Colonic mucosa (tissue), 4 donors: ENCODE data around the gene TUSC2. TPM values are rescaled to one million over a fixed set of nuclear protein-coding genes. Genes with fewer than 3 reads are reported as not detected.

Experiments
- DNase-seq: peaks from one replicate; pipeline ENCODE4 v3.0.0-alpha.2; 2020
- H3K27ac ChIP-seq: fragments of 200-600 bp; one replicate; pipeline ENCODE4 v1.8.0; 2021
- H3K27me3 ChIP-seq: fragments of 200-600 bp; one replicate; pipeline ENCODE4 v1.8.0; 2021
- H3K36me3 ChIP-seq: fragments of 200-600 bp; one replicate; pipeline ENCODE4 v1.8.0; 2021
- H3K4me1 ChIP-seq: fragments of 200-600 bp; one replicate; pipeline ENCODE4 v1.8.0; 2021; ENCODE audit warnings: mild to moderate bottlenecking
- H3K4me3 ChIP-seq: fragments of 200-600 bp; one replicate; pipeline ENCODE4 v1.8.0; 2021
- H3K9ac ChIP-seq, 2 donors: one replicate each; pipeline ENCODE4 v1.7.0; 2013; ENCODE audit warnings: control low read depth in 2 of 2, low read depth in 2 of 2, low read length in 2 of 2
- H3K9me3 ChIP-seq: fragments of 200-600 bp; one replicate; pipeline ENCODE4 v1.8.0; 2021
- CTCF ChIP-seq: fragments of 200-600 bp; IDR thresholded peaks from one replicate; pipeline ENCODE4 v1.8.0; 2022; ENCODE audit warnings: antibody characterized with exemption, mild to moderate bottlenecking
- intact Hi-C: fragments of 100-400 bp; cut with DNase I; formaldehyde crosslinking; loops from one replicate; pipeline ENCODE4 v1.14.1; 2022
- total RNA-seq, 2 donors: library from RNA; stranded (reverse); fragmentation: NEBNext Ultra II Directional in 1 of 2; extraction: Animal tissue kit (Norgen Biotek cat#: 25700) in 1 of 2; gene quantifications; one replicate each; pipeline ENCODE4 v1.2.1, GENCODE V29; 2021
- donor health status: healthy.
- donor health status: DM: no; HTN: no; CAD: no.
- donor health status: DM: no; HTN: no; CAD: no.

The TUSC2 gene
- total RNA-seq, 2 donors from 2014 or later = 26.1 to 39.5 TPM

DNA sequence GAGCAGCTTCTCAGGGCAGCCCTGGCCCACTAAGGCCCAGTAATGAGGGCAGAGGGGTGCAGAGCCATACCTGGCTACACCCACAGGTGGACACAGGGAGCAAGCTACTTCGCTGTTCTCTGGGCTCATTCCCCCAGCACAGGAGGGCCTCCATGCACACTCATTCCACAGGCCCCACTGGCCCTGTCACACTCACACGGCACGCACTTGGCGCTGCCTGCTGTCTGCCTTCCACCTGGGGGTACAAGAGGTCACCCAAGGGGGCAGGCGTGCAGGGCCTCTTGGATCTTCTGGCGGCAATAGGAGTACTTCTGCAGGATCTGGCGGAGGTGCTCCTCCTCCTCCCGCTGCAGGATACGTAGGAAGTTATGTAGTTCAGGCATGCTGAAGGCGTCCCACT lies 2.3 kb upstream of the TUSC2 start:
- Histone ChIP-seq H3K36me3 (peaks cover 20% of the 10 kb centered on the region), H3K9me3 (no peaks in the 10 kb centered on the region), H3K27ac (no peak overlapping the region), H3K27me3 (no peaks in the 10 kb centered on the region), H3K4me1 (peaks cover 19% of the 10 kb centered on the region), H3K4me3 (no peak overlapping the region), H3K9ac (no peak overlapping the region)
- intact Hi-C loops = no loop called here
- TF ChIP-seq CTCF = no peak
- no peak for DNase-seq

- no peak for DNase-seq
- Histone ChIP-seq H3K4me3 (peak overlapping the region; percentile 97), H3K9me3 (no peaks in the 10 kb centered on the region), H3K9ac (peak overlapping the region; percentile 90 to 94), H3K27ac (no peak overlapping the region), H3K27me3 (no peaks in the 10 kb centered on the region), H3K36me3 (peaks cover 20% of the 10 kb centered on the region), H3K4me1 (peaks cover 19% of the 10 kb centered on the region)
- intact Hi-C loops = loop anchor here (10.0 kb wide), 1 partner anchor 52 kb away; the partner anchor contains the start of gene LSMEM2
- TF ChIP-seq CTCF = no peak
Observed at GRCh38 chr3:50327129-50327528, 894 bp downstream of the TUSC2 start.

DNA sequence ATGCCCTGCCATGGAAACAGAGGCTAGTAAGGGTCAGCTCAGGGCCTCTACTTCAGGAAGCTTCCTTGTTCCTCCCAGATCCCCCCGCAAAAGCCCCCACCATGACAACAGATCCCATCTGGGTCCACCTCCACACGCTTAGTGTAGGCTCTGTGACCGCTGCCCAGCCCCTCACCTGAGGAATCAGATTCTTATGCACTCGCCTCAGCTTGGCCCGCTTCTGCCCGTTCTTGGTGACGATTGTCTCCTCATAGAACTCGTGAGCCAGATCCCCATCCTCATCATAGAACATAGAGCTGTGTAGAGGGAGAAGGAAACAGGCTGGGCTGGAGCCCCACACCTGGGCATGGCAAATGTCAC lies 1.9 kb downstream of the TUSC2 start:
- Histone ChIP-seq H3K9ac (peak overlapping the region in 1 of 2 donors; percentile 26), H3K4me3 (no peak overlapping the region), H3K36me3 (peaks cover 14% of the 10 kb centered on the region), H3K4me1 (peaks cover 23% of the 10 kb centered on the region), H3K27me3 (no peaks in the 10 kb centered on the region), H3K27ac (no peak overlapping the region), H3K9me3 (no peaks in the 10 kb centered on the region)
- TF ChIP-seq CTCF = no peak
- intact Hi-C loops = loop anchor here (10.0 kb wide), 1 partner anchor 51 kb away; the partner anchor contains the start of gene LSMEM2
- no peak for DNase-seq

- Histone ChIP-seq H3K27me3 (no peaks in the 10 kb centered on the region), H3K9ac (peak overlapping the region in 1 of 2 donors; percentile 26), H3K4me1 (peaks cover 23% of the 10 kb centered on the region), H3K9me3 (no peaks in the 10 kb centered on the region), H3K27ac (no peak overlapping the region), H3K4me3 (no peak overlapping the region), H3K36me3 (peaks cover 8% of the 10 kb centered on the region)
- no peak for DNase-seq
- no peak for TF ChIP-seq CTCF
- intact Hi-C loops = loop anchor here (10.0 kb wide), 1 partner anchor 51 kb away; the partner anchor contains the start of gene LSMEM2
Observed at GRCh38 chr3:50325497-50326181, 2.4 kb downstream of the TUSC2 start.

- no peak overlapping the region for H3K27ac ChIP-seq
- intact Hi-C loops = loop anchor here (10.0 kb wide), 1 partner anchor 50 kb away; the partner anchor contains the start of gene LSMEM2
Observed at GRCh38 chr3:50325113-50325480, 2.9 kb downstream of the TUSC2 start.

More at GRCh38 chr3:50325113-50325480, 2.9 kb downstream of the TUSC2 start:
- DNase-seq = no peak
- H3K4me1 ChIP-seq = peaks cover 23% of the 10 kb centered on the region
- no peak overlapping the region for H3K4me3 ChIP-seq
- H3K9me3 ChIP-seq = no peaks in the 10 kb centered on the region
- no peak overlapping the region for H3K9ac ChIP-seq
- H3K27me3 ChIP-seq = no peaks in the 10 kb centered on the region
- peaks cover 5% of the 10 kb centered on the region for H3K36me3 ChIP-seq
- no peak for TF ChIP-seq CTCF
